ENCODE measurements around the gene MAEA. TPM values are rescaled to one million over a fixed set of nuclear protein-coding genes. Genes with fewer than 3 reads are reported as not detected.

The MAEA gene
- total RNA-seq, 1 donor from 2014 or later = 49.6 TPM

- intact Hi-C loops (cut with micrococcal nuclease) = loop anchor here (10.0 kb wide), 1 partner anchor 222 kb away; no protein-coding TSS in a partner anchor
- peak; percentile 54 for ATAC-seq
- peak; percentile 83 for DNase-seq
Measured at GRCh38 chr4:1356181-1356998, 66.7 kb downstream of the MAEA start.

GRCh38 chr4:1357356-1358248 lies 67.9 kb downstream of the MAEA start:
- intact Hi-C loops (cut with micrococcal nuclease) = loop anchor here (10.0 kb wide), 1 partner anchor 223 kb away; no protein-coding TSS in a partner anchor
- DNase-seq = no peak
- ATAC-seq = peak; percentile 62

- ATAC-seq (no peak), DNase-seq (no peak)
- intact Hi-C loops (cut with micrococcal nuclease) = loop anchor here (10.0 kb wide), 1 partner anchor 224 kb away; no protein-coding TSS in a partner anchor
Measured at GRCh38 chr4:1358421-1359143, 68.9 kb downstream of the MAEA start.

GRCh38 chr4:1359144-1359501 lies 69.4 kb downstream of the MAEA start:
- no peak for DNase-seq
- ATAC-seq = no peak
- intact Hi-C loops (cut with micrococcal nuclease) = loop anchor here (10.0 kb wide), 1 partner anchor 224 kb away; no protein-coding TSS in a partner anchor

- intact Hi-C loops (cut with micrococcal nuclease) = loop anchor here (10.0 kb wide), 1 partner anchor 225 kb away; no protein-coding TSS in a partner anchor
- DNase-seq = no peak
Measured at GRCh38 chr4:1359976-1360375, 70.3 kb downstream of the MAEA start.

GRCh38 chr4:1360423-1361283 lies 71.0 kb downstream of the MAEA start:
- no peak for DNase-seq
- intact Hi-C loops (cut with micrococcal nuclease) = no loop called here
- no peak for ATAC-seq

More at GRCh38 chr4:1359976-1360375, 70.3 kb downstream of the MAEA start:
- ATAC-seq = no peak

- ATAC-seq (no peak), DNase-seq (no peak)
- intact Hi-C loops (cut with micrococcal nuclease) = no loop called here
Measured at GRCh38 chr4:1361431-1361830, 71.7 kb downstream of the MAEA start.

- DNase-seq (no peak), ATAC-seq (no peak)
- intact Hi-C loops (cut with micrococcal nuclease) = no loop called here
Measured at GRCh38 chr4:1362046-1362445, 72.4 kb downstream of the MAEA start.

- ATAC-seq = no peak
- intact Hi-C loops (cut with micrococcal nuclease) = no loop called here
- no peak for DNase-seq
Measured at GRCh38 chr4:1362521-1362920, 72.8 kb downstream of the MAEA start.

- DNase-seq = no peak
- intact Hi-C loops (cut with micrococcal nuclease) = no loop called here
- no peak for ATAC-seq
Measured at GRCh38 chr4:1363513-1363912, 73.8 kb downstream of the MAEA start.

- DNase-seq (peak; percentile 9), ATAC-seq (no peak)
- intact Hi-C loops (cut with micrococcal nuclease) = no loop called here
Measured at GRCh38 chr4:1364217-1364616, 74.5 kb downstream of the MAEA start.

- intact Hi-C loops (cut with micrococcal nuclease) = no loop called here
- DNase-seq = peak; percentile 13
- ATAC-seq = no peak
Measured at GRCh38 chr4:1364748-1365147, 75.1 kb downstream of the MAEA start.

GRCh38 chr4:1365271-1366178 lies 75.8 kb downstream of the MAEA start:
- DNase-seq (peak; percentile 19), ATAC-seq (no peak)
- intact Hi-C loops (cut with micrococcal nuclease) = no loop called here

GRCh38 chr4:1366371-1367229 lies 76.9 kb downstream of the MAEA start:
- peak; percentile 23 for DNase-seq
- intact Hi-C loops (cut with micrococcal nuclease) = no loop called here

GRCh38 chr4:1367230-1367935 lies 77.7 kb downstream of the MAEA start:
- DNase-seq (peak; percentile 15), ATAC-seq (no peak)
- intact Hi-C loops (cut with micrococcal nuclease) = no loop called here

More at GRCh38 chr4:1366371-1367229, 76.9 kb downstream of the MAEA start:
- no peak for ATAC-seq

GRCh38 chr4:1367936-1368289 lies 78.2 kb downstream of the MAEA start:
- intact Hi-C loops (cut with micrococcal nuclease) = no loop called here

More at GRCh38 chr4:1367936-1368289, 78.2 kb downstream of the MAEA start:
- ATAC-seq (no peak), DNase-seq (peak; percentile 7)
